Psoas muscle (tissue), 8 donors: ENCODE results near the gene GUF1. TPM values are rescaled to one million over a fixed set of nuclear protein-coding genes. Genes with fewer than 3 reads are reported as not detected.

ENCODE experiments used
- ATAC-seq, 4 donors: fragments of 200-7000 bp; cut with Tn5 transposase; one replicate each; pipeline ENCODE4 v1.9.1; 2020; ENCODE audit warnings: moderate library complexity in 3 of 4, mild to moderate bottlenecking in 2 of 4
- DNase-seq, 2 donors: peaks; one replicate each; pipeline ENCODE4 v3.0.0-alpha.2; 2020
- H3K27ac ChIP-seq: fragments of 200-600 bp; one replicate; pipeline ENCODE4 v1.8.0; 2022
- H3K27me3 ChIP-seq, 3 donors: fragments of 200-600 bp in 1 of 3; one replicate each; pipeline versions ENCODE4 v1.6.1 to v1.8.0; 2013 to 2022; ENCODE audit warnings: low read length in 2 of 3, mild to moderate bottlenecking in 2 of 3, moderate library complexity in 1 of 3; ENCODE audit not compliant: insufficient read depth in 3 of 3
- H3K36me3 ChIP-seq, 2 donors: fragments of 200-600 bp in 1 of 2; one replicate each; pipeline versions ENCODE4 v1.6.1 to v1.8.0; 2013 to 2022; ENCODE audit warnings: low read depth in 1 of 2, mild to moderate bottlenecking in 1 of 2, moderate library complexity in 1 of 2; ENCODE audit not compliant: insufficient read depth in 1 of 2
- H3K4me1 ChIP-seq: fragments of 200-600 bp; one replicate; pipeline ENCODE4 v1.8.0; 2022
- H3K4me3 ChIP-seq: fragments of 200-600 bp; one replicate; pipeline ENCODE4 v1.8.0; 2022; ENCODE audit warnings: mild to moderate bottlenecking
- H3K9me3 ChIP-seq: fragments of 200-600 bp; one replicate; pipeline ENCODE4 v1.8.0; 2022
- WGBS, 3 donors: extraction: QIAGEN DNeasy Blood & Tissue Kit; methylation state at CpG; one replicate each; pipeline versions ENCODE4 v1.1.6 to v1.1.7; 2013; 5-methylcytosine and 5-hydroxymethylcytosine counted together
- intact Hi-C, 2 donors: fragments of 100-400 bp; cut with DNase I; formaldehyde crosslinking; loops; one replicate each; pipeline versions ENCODE4 v1.11.0 to v1.14.2; 2022
- polyA plus RNA-seq, 3 donors: library from polyadenylated mRNA; stranded (reverse); fragments of 200-250 nt; gene quantifications; one replicate each; pipeline ENCODE4 v1.2.3, GENCODE V29; 2013
- total RNA-seq, 4 donors: library from RNA; stranded (reverse); fragmentation: NEBNext Ultra II Directional in 2 of 4; extraction: Animal tissue kit (Norgen Biotek cat#: 25700) in 2 of 4; gene quantifications; one replicate each; pipeline versions ENCODE4 v1.2.1 to v1.2.4, GENCODE V29; 2021 to 2023
- TF ChIP-seq, protein P1 (sequence below): fragments of 200-600 bp; IDR thresholded peaks from one replicate; pipeline ENCODE4 v1.8.0; 2022; ENCODE audit warnings: antibody characterized with exemption
- donor health status: healthy with polysubstance abuse.
- donor health status: DM: no; HTN: no; CAD: no; lungs with moderate emphysema.
- donor health status: Bipolar disorder and iron deficiency.
- donor health status: healthy.
- donor health status: DM: yes; HTN: yes; CAD: no.
- donor health status: DM: no; HTN: no; CAD: no.
- donor health status: DM: no; HTN: no; CAD: no.
- donor health status: DM: yes; HTN: yes; CAD: no.

GUF1 gene
- total and polyA plus RNA-seq, 7 donors = 17.6 to 39.8 (median 25.8) TPM

DNA sequence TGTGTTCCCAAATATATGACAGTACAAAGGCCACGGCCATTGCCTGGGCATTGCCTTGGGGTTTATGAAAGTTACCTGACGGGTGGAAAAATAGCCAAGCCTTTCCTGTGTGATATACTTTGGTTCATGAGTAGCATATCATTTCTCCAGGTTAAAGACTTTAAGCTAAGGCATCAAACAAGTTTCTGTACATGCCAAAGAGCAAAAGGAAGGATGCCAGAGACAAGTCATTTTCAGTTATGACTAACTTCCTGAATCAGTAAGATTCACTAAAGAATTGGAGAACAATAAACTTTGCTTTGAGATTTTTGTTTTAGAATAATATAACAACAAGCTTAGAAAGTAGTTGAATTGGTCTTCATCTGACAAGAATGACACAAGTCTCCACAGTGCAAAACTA, 9.7 kb upstream of the GUF1 start:
- Histone ChIP-seq H3K36me3 (no peaks in the 10 kb centered on the region), H3K4me3 (no peak overlapping the region), H3K4me1 (peaks cover 16% of the 10 kb centered on the region), H3K27ac (no peak overlapping the region), H3K27me3 (no peaks in the 10 kb centered on the region), H3K9me3 (no peaks in the 10 kb centered on the region)
- TF ChIP-seq, protein P1, sequence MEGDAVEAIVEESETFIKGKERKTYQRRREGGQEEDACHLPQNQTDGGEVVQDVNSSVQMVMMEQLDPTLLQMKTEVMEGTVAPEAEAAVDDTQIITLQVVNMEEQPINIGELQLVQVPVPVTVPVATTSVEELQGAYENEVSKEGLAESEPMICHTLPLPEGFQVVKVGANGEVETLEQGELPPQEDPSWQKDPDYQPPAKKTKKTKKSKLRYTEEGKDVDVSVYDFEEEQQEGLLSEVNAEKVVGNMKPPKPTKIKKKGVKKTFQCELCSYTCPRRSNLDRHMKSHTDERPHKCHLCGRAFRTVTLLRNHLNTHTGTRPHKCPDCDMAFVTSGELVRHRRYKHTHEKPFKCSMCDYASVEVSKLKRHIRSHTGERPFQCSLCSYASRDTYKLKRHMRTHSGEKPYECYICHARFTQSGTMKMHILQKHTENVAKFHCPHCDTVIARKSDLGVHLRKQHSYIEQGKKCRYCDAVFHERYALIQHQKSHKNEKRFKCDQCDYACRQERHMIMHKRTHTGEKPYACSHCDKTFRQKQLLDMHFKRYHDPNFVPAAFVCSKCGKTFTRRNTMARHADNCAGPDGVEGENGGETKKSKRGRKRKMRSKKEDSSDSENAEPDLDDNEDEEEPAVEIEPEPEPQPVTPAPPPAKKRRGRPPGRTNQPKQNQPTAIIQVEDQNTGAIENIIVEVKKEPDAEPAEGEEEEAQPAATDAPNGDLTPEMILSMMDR = no peak
- DNase-seq (no peak), ATAC-seq (no peak)
- 43 to 58% (median 45%) methylated on average over 2 of the region's 2 CpGs for WGBS, 3 donors
- intact Hi-C loops = no loop called here

- TF ChIP-seq, protein P1 = no peak
- intact Hi-C loops = no loop called here
- ATAC-seq = peak; percentile 68 to 96 (median 82)
- no peaks in the 10 kb centered on the region for H3K9me3 ChIP-seq
- no peaks in the 10 kb centered on the region for H3K36me3 ChIP-seq
- no peak overlapping the region for H3K4me3 ChIP-seq
- peaks cover 16% of the 10 kb centered on the region for H3K4me1 ChIP-seq
- DNase-seq = peak in 1 of 2 donors; percentile 52
- H3K27me3 ChIP-seq = no peaks in the 10 kb centered on the region
- peak overlapping the region; percentile 63 for H3K27ac ChIP-seq
- WGBS, 3 donors = 19 to 28% (median 26%) methylated on average over 4 of the region's 4 CpGs
Measured at GRCh38 chr4:44670506-44671199, 7.6 kb upstream of the GUF1 start.

GRCh38 chr4:44671636-44672035, 6.6 kb upstream of the GUF1 start:
- WGBS, 3 donors = 89 to 96% (median 93%) methylated on average over 3 of the region's 3 CpGs
- Histone ChIP-seq H3K27me3 (no peaks in the 10 kb centered on the region), H3K27ac (no peak overlapping the region), H3K36me3 (no peaks in the 10 kb centered on the region), H3K4me1 (peaks cover 16% of the 10 kb centered on the region), H3K4me3 (no peak overlapping the region), H3K9me3 (no peaks in the 10 kb centered on the region)
- TF ChIP-seq, protein P1 = no peak
- no peak for DNase-seq
- ATAC-seq = no peak
- intact Hi-C loops = no loop called here

DNA sequence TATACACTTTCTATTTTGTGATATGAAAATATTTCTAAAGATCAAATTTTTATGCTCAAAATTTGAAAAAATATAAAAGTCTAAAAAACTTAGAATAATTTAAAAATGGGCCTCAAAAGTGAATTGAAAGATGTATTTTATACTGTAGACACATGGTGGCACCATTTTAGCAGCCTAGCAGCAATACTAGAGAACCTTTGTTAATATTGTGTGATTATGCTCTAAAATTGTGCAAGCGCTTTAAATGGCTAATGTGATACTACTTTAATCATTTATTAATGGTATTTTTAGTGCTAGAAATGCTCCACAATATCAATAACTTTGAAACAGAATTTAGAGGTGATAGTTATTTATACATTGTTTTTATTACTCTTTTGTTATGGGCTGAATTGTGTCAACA, 3.7 kb upstream of the GUF1 start:
- no peak for DNase-seq
- intact Hi-C loops = no loop called here
- no peak overlapping the region for H3K4me3 ChIP-seq
- ATAC-seq = no peak
- H3K4me1 ChIP-seq = peaks cover 20% of the 10 kb centered on the region
- H3K9me3 ChIP-seq = no peaks in the 10 kb centered on the region
- no peaks in the 10 kb centered on the region for H3K36me3 ChIP-seq
- TF ChIP-seq, protein P1 = no peak
- H3K27me3 ChIP-seq = no peaks in the 10 kb centered on the region
- no peak overlapping the region for H3K27ac ChIP-seq
- WGBS, 3 donors = 93 to 98% (median 96%) methylated on average over 1 of the region's 1 CpG

DNA sequence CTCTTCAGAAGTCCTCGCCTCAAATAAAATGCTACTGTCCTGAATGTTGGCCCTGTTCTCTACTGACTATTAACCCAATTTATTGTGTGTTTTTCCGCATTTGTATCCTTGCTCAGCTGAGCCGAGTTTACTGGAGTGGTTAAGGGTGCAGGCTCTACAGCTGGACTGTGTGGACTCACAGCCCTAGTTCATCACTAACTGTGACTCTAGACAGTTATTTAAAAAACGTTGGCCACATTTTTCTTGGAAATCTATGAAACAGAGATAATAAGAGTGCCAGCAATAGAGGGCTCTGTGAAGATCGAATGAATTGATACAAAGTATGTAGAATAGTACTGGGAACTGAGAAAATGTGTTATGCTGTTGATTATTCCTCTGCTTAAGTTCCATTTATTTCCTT, 2.9 kb upstream of the GUF1 start:
- Histone ChIP-seq H3K4me3 (no peak overlapping the region), H3K27me3 (no peaks in the 10 kb centered on the region), H3K36me3 (no peaks in the 10 kb centered on the region), H3K27ac (no peak overlapping the region), H3K4me1 (peaks cover 28% of the 10 kb centered on the region), H3K9me3 (no peaks in the 10 kb centered on the region)
- DNase-seq (no peak), ATAC-seq (no peak)
- intact Hi-C loops = no loop called here
- TF ChIP-seq, protein P1 = no peak
- WGBS, 3 donors = 68 to 74% (median 70%) methylated on average over 5 of the region's 5 CpGs
